Stimulated activated CD4-positive, alpha-beta T cell treated with anti-CD3 and anti-CD28 coated beads, Interleukin-4, amount 100 ng/mL, for 24 hours (primary cell): ENCODE data around the gene SEL1L2.

Experiments
- DNase-seq: peaks from one replicate; pipeline ENCODE4 v3.0.0-alpha.2; 2020

The SEL1L2 gene

DNA sequence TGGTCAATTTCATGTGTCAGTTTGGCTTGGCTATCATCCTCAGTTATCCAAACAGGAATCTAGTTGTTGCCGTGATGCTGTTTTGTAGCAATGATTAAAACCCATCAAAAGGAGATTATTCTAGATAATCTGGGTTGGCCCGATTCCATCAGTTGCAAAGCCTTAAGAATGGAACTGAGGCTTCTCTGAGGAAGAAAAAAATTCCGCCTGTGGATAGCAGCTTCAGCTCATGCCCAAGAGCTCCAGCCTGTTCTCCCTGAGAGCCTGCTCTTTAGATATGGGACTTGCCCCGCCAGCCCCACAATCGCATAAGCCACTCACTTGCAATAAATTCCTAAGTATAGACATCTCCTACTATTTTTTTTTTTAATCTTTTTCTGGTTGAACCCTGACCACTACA is 61.5 kb downstream of the SEL1L2 start:
- DNase-seq: no peak

- no peak for DNase-seq
Measured at GRCh38 chr20:13927171-13927570, 63.2 kb downstream of the SEL1L2 start.

DNA sequence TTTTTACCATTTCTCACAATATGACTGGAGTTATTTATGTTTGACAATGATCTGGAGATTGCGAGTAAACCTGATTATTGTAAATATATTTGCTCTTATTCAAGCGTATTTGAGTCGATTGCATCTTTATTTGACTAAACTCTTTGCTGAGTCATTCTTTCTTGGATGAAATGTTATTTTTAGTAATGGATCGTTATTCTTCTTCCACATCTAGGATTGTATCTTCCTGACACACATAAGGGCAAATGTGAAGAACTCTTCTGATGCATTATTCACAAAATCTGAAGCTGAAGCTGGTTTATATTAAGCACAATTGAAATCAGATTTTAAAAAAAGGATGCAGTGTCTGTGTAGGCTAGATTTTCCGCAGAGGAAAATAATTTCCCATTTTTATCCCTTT is 68.2 kb downstream of the SEL1L2 start:
- DNase-seq: no peak

DNA sequence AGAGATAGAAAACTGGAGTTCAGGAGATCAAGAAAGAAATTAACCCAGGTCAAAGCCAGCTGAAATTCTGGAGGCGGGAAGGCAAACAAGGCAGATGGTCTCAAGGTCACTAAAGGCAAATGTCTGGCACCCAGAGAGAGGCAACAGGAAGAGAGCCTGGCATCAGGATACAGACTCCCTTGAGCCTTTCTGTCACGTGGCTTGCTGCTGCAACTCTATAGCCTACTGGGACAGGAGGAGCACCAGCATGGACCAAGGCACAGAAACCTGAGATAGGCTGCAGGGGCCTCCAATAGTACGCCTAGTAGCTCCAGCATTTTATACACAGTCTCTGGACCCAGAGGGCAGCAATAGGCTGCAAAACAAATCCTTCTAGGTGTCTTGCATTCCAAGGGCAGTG is 75.1 kb downstream of the SEL1L2 start:
- DNase-seq: no peak

- DNase-seq: no peak
Measured at GRCh38 chr20:13913572-13913971, 76.8 kb downstream of the SEL1L2 start.

- DNase-seq: no peak
Measured at GRCh38 chr20:13913131-13913530, 77.3 kb downstream of the SEL1L2 start.

DNA sequence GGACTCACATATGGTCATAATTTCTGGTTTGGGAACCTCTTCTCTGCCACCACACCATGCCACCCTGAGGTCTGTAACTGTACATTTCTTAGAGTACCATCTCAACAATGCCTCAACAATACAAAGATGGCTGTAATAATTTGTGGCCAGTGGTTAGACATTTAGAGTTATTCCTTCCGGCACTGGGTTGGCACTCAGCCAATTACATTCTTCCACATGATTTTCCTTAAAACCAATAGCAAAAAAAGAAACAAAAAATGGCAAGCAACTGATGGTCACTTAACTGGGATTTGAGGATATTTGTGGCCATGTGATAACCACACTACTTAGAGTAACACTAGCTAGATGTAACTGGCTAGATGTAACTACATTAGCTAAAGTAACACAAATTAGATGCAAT is 79.9 kb downstream of the SEL1L2 start:
- no peak for DNase-seq

DNA sequence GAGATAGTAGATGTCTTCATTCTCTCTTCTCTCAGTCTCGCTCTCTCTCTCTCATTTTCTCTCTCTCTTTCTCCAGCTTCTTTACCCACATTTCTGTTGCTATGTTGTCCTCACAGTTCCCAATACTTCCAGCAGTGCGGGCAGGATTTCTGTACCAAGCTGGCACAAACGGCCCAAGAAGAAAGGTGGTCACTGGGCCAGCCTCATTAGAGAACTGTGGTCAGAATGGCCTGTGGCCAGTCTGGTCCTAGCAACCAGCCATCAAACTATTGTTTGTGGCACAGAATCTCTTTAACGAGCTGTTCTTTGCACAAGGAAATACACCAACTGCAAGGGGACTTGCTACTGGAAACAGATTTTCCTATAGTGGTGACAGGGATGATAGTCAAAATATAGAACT is 81.3 kb downstream of the SEL1L2 start:
- DNase-seq: no peak

- DNase-seq: no peak
Measured at GRCh38 chr20:13904766-13905165, 85.6 kb downstream of the SEL1L2 start.

DNA sequence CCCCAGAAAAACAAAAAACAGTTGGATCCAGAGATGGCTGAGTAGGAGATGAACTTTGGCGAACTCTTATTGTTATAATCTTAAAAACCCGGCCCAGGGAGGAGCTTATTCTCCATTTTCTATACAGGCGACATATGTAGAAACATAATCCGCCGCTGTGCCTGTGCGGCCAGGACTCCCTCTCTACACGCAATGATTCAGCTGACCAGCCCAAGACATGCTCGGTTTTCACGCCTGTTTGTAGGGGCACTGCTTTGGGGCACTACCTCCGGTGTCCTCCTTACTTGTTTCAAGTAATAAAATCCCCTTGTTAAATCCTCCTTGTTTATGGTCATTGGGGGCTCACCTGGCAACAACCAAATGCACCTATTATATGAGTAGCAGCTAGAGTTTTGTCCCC is 89.9 kb downstream of the SEL1L2 start:
- DNase-seq: no peak

DNA sequence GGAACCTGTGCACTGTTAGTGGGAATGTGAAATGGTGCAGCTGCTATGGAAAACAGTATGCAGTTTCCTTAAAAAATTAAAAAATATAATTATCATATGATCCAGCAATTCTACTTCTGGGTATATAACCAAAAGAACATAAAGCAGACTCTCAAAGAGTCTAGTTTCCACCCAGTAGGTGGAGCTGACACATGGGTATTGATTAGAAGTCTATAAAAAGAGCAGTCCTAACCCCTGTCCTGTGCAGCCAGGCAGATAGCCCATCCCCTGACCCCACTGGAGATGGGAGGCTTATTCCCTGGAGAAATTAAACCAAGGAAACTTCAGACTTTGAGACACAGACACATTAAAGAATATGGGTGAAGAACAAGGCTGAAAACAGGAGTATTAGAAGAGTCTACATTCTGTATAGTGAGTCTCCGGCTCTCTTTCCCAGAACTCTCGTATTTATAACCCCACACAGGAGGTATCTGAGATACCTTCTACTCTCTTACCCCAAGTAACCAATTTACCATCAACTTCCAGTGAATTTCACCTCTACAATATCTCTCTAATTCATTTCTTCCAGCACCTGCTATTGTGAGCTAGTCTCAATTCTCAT is 92.3 kb downstream of the SEL1L2 start:
- no peak for DNase-seq

- DNase-seq: no peak
Measured at GRCh38 chr20:13891575-13891974, 98.8 kb downstream of the SEL1L2 start.

DNA sequence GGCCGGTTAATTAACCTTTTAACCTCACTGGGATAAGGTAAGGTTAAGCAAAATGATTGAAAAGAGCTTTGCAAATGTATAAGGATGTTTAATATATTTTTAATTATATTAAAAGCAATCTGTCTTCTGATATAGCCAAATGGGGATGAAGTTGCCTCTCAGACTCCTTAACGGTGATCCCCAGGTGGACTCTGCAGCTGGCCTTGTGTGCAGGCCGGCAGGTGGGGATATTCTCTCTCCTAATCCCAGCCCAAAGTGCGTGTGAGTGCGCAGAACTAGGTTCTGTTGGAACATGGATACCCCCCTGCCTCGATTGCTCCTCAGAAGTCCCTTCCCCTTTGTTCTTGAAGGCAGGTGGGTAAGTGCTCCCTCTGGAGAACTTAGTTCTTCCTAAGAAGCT is 105.6 kb downstream of the SEL1L2 start:
- DNase-seq: no peak

DNA sequence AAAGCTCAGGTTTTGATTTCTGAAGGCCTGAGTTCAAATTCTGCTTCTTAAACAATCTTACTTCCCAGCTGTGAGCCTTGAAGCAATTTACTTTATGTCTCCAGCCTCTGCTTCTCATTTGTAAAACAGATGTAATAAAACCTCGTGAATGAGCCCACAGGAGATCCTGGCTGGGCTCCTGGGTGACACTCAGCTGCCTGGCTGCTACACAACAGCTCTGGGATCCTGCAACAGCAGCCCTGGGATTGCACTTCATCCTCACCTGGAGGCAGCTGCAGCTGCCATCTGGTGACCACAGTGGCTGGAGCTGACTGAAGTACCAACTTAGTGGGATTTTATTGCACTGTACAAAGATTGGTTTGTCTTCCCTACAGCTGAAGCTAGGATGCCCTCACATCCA is 107.0 kb downstream of the SEL1L2 start:
- no peak for DNase-seq

GRCh38 chr20:13878566-13878965 is 111.8 kb downstream of the SEL1L2 start:
- DNase-seq: no peak

- no peak for DNase-seq
Measured at GRCh38 chr20:13877793-13878192, 112.6 kb downstream of the SEL1L2 start.

- no peak for DNase-seq
Measured at GRCh38 chr20:13875265-13875811, 115.1 kb downstream of the SEL1L2 start.

DNA sequence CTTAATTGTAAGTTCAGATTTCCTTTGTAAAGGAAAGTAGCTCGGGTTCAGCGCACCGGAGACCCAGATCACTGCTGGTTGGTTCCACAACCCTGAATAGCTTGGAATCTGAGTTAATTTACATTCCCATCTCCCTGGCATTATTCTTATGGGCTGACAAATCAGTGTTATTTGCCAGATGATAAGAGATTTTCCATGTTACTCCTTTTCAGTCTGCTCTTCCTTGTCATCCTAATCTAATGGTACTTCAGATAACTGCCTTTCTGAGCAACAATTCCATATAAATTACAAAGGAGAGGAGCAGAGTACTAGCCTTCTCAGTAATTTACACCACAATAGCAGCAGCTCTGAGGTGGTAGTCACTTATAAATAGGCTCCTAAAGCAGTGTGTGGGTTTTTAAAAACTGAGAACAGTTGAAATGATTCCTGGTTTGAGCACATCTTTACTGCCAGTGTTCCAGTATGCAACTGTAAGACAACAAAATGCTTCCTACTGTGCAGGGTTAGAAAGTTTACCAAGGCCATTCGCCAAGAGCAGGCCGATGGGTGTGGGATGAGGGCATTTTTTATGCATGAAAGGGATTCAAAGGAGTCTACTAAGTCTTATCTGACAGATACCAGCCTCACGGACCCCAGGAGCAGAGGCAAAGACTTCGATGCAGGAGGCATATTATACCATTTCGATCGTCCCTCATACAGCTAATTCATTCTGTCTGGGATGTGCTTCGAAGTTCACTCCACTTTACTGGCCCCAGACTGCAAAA is 115.8 kb downstream of the SEL1L2 start:
- no peak for DNase-seq

- no peak for DNase-seq
Measured at GRCh38 chr20:13873831-13874230, 116.6 kb downstream of the SEL1L2 start.

DNA sequence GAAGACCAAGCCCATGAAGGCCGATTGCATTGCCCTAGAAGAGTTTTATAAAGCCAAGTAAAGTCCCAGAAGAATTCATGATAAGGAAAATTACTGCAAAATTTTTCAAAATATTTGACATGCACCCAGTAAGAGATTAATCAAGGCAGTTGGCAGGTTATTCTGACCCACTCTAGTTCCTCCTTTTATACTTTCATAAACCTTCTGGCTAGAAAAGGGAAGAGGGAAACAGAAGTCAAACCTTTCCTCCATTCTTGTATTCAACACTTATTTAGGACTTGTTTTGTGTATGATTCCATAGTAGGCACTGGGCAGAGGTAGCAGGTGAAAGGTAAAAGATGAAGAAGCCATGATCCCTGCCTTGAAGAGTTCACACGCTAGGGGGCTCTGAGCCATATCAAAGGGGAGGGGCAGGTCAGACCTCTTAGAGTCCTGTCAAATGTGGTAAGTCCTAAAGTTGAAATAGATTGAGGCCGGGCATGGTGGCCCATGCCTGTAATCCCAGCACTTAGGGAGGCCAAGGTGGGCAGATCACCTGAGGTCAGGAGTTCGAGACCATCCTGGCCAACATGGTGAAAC is 120.2 kb downstream of the SEL1L2 start:
- no peak for DNase-seq

DNA sequence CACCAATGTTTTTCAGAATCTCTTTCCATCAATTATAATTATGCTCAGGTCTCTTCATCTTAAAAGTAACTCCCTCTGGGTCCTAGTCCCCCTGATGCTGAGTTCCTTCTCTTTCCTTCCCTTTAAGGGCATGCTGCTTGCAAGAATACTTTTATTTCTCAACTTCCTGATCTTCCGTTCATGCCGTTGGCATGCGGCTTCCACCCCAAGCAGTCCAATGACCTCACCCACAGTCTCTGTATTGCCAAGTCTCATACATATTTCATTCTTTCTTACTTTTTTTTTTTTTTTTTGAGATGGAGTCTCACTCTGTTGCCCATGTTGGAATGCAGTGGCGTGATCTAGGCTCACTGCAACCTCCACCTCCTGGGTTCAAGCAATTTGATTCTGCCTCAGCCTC is 122.1 kb downstream of the SEL1L2 start:
- no peak for DNase-seq

DNA sequence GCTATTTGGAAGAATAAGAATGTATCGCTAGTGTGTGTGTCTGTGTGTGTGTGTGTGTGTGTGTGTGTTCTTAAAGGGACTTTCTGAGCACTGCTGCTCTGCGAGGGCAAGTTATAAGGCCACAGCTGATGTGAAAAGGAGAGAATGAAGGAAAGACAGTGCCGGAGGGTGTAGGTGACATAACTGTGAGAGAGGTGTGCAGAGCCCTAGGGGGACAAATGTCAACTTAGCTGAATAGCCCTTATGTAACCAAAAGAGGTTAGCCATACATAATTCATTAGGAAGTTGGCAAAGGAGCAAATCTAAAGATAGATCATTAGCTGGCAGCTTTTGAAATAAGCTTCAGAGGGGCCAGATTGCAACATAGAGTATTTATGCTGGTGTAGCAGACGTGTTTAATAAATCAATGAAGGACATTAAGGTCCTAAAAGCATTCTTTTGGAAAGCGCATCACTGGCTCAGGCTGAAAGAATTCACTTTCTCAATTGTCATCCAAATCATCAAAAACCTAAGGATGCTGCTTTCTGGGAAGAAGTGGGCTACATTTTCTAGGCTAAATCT is 124.5 kb downstream of the SEL1L2 start:
- no peak for DNase-seq

DNA sequence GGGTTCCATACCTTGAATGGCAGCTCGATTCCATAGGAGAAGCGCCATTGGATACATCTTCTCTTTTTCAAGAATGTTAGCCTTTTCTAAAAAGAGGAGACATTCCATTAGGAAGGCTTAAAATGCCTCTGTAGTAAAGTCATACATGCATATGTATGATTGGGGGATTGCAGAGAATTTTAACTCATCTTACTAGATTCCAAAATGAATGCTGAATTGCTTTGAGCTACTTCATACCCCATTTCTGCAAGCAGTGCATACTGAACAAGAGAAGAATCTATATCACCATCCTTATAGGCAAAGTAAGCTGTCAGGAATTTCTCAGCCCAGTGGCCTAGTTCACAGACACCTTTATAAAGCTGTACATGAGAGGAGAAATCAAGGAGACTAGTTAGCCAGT is 125.3 kb downstream of the SEL1L2 start:
- no peak for DNase-seq

DNA sequence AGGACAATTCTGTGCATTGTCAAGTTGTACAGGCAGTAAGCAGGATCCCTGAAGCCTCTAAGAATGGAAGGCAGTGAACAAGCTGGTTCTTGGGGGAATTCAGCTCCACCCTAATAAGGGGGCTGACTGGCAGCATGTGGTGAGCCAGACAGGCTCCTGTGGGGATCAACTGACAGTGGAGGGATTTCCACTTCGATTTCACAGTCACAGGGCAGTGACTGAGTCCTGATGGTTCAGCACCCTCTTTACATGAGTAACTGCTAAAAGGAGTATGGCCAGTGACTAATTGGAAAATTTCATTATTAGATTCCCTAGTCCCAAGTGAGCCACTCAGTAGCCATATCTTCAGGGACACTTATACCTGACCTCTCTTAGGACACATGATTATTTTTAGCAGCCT is 127.2 kb downstream of the SEL1L2 start:
- DNase-seq: no peak
